ENCODE measurements around the gene DMD. TPM values are rescaled to one million over a fixed set of nuclear protein-coding genes. Genes with fewer than 3 reads are reported as not detected.

The DMD gene
- total RNA-seq, 3 donors from 2014 or later: 11.2 to 140 (median 12.6) TPM

DNA sequence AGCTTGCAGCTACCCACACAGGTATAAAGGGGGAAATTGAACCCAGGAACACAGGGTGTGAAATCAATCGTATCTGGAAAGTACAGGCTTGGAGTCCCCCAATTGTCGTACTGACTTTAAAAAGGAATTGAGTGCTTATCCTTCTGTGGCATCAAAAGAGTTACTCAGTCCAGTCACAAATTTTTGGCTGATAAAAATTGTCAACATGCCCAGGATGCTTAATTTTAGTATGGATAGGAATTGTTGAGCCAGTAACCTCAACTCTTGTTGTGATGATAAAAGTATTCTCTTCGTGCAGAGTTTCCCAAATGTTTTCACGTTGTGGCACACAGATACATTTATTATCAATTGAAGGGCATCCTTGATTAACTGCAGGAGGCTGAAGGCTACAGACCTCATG, 2096.0 kb downstream of the DMD start:
- Histone ChIP-seq H3K9me3 (no peaks in the 10 kb centered on the region), H3K36me3 (ENCODE audit: low read depth) (no peaks in the 10 kb centered on the region), H3K4me3 (no peak overlapping the region), H3K4me1 (ENCODE audit: low read depth) (no peaks in the 10 kb centered on the region)
- TF ChIP-seq, protein P1, sequence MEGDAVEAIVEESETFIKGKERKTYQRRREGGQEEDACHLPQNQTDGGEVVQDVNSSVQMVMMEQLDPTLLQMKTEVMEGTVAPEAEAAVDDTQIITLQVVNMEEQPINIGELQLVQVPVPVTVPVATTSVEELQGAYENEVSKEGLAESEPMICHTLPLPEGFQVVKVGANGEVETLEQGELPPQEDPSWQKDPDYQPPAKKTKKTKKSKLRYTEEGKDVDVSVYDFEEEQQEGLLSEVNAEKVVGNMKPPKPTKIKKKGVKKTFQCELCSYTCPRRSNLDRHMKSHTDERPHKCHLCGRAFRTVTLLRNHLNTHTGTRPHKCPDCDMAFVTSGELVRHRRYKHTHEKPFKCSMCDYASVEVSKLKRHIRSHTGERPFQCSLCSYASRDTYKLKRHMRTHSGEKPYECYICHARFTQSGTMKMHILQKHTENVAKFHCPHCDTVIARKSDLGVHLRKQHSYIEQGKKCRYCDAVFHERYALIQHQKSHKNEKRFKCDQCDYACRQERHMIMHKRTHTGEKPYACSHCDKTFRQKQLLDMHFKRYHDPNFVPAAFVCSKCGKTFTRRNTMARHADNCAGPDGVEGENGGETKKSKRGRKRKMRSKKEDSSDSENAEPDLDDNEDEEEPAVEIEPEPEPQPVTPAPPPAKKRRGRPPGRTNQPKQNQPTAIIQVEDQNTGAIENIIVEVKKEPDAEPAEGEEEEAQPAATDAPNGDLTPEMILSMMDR (IDR thresholded peaks at IDR 0.05): no peak
- DNase-seq (no peak), ATAC-seq (no peak)
- intact Hi-C loops (cut with DNase I, micrococcal nuclease): no loop called here

DNA sequence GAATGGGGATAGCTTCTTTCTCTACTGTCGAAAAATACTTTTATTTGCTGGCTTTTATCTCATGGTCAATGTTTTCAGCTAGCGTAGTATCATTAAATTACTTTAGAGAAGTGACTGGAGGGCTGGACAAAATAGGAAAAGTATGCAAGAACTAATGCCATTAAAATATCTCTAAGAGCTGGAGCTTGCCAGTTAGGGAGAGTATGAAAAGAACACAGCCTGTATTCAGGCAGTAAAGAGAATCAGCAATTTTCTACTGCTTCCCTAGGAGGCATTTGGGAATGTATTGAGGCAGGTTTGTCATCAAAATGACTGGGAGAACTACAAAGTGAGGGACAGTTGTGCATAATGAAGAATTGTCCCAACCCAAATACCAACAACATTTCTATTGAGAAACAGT, 2096.5 kb downstream of the DMD start:
- H3K4me1 ChIP-seq (ENCODE audit: low read depth): no peaks in the 10 kb centered on the region
- no peak for ATAC-seq
- DNase-seq: no peak
- intact Hi-C loops (cut with DNase I, micrococcal nuclease): no loop called here
- no peak overlapping the region for H3K4me3 ChIP-seq
- H3K36me3 ChIP-seq (ENCODE audit: low read depth): no peaks in the 10 kb centered on the region
- TF ChIP-seq, protein P1 (IDR thresholded peaks at IDR 0.05): no peak
- H3K9me3 ChIP-seq: no peaks in the 10 kb centered on the region

DNA sequence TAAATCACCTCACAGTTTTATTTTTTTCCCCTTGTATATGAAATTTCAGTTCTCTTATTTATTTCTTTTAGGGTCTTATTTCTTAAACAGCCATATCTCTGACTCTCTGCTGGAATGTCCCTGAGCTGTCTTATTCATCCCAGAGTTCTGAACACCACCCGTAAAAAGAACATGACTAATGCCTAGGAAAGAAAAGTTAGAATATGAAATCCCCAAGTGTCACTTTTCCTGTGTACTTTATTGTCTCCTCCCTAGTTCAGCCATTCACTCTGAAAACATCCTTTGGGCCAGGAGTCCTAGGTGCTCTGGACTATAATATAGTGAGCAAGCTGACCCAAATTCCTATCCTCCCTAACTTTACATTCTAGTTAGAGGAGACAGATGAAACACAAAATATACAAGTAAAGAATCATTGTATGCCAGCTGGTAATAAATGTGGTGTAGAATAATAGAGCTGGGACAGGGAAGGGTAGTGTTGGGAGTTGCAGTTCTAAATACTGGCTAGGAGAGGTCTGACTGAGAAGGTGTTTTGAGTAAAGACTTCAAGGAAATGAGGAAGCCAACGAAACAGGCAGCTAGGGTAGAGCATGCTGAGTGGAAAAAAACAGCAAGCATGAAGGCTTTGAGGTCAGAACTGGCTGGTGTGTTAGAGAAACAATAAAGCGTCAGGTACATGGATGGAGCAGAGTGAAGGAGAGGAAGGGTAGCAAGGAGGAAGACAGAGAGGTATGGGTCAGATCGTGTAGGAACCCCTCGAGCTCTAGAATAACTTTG, 2098.9 kb downstream of the DMD start:
- no peaks in the 10 kb centered on the region for H3K4me1 ChIP-seq (ENCODE audit: low read depth)
- no peaks in the 10 kb centered on the region for H3K9me3 ChIP-seq
- no peak for ATAC-seq
- H3K36me3 ChIP-seq (ENCODE audit: low read depth): no peaks in the 10 kb centered on the region
- intact Hi-C loops (cut with DNase I, micrococcal nuclease): no loop called here
- TF ChIP-seq, protein P1 (IDR thresholded peaks at IDR 0.05): no peak
- H3K4me3 ChIP-seq: no peak overlapping the region
- DNase-seq: no peak

DNA sequence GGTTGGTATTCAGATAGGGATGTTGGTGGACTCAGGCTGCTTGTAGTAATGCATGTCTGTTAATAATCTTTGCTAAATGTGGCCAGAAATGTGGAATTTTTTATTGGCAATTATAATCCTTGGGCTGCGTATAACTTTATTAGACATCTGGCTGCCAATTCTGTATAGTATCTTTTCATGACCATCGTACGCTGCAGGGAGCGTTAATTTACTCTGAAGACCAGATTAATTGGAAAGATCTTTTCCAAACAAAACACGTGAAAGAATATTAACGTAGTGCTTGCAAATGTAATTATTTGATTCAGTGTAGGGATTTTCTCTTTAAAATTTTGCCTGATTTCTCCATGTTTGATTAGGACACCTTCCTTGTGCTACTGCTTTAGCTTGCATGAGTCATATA, 2100.7 kb downstream of the DMD start:
- no peak for ATAC-seq
- TF ChIP-seq, protein P1 (IDR thresholded peaks at IDR 0.05): no peak
- H3K4me3 ChIP-seq: no peak overlapping the region
- no peaks in the 10 kb centered on the region for H3K4me1 ChIP-seq (ENCODE audit: low read depth)
- no peaks in the 10 kb centered on the region for H3K36me3 ChIP-seq (ENCODE audit: low read depth)
- H3K9me3 ChIP-seq: no peaks in the 10 kb centered on the region
- intact Hi-C loops (cut with DNase I, micrococcal nuclease): no loop called here
- DNase-seq: no peak

DNA sequence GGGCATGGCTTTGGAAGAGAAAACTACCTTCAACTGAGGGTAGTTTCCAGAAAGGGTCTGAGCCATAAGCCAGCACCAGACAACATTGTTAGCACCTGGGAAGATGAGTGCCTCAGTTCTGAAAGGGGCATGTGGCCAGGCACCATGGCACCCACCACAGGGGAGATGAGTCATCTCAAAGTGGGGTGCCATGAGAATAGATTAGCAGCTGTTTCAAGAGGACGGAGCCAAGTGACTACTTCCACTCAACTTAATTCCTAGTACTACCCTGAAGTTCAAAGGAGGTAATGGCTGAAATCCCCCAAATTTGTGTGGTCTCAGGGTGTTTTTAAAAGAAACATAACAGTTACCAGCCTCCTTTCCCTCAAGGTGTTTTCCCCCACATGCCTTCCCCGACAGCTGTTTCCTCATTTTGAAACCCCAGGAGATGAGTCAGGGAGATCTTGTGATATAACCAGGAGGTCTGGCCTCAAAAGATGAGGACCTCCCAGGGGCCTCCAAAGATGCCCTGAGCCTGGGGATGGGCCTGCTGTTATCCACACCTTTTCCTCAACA, 2111.7 kb downstream of the DMD start:
- ATAC-seq (no peak), DNase-seq (no peak)
- intact Hi-C loops (cut with DNase I, micrococcal nuclease): no loop called here
- Histone ChIP-seq H3K9me3 (no peaks in the 10 kb centered on the region), H3K4me3 (no peak overlapping the region), H3K4me1 (ENCODE audit: low read depth) (no peaks in the 10 kb centered on the region), H3K36me3 (ENCODE audit: low read depth) (no peaks in the 10 kb centered on the region)
- TF ChIP-seq, protein P1 (IDR thresholded peaks at IDR 0.05): no peak
